Mucosa of descending colon (tissue), 3 donors: Measurements from ENCODE around the gene HCN2. TPM values are rescaled to one million over a fixed set of nuclear protein-coding genes. Genes with fewer than 3 reads are reported as not detected.
"Not testable (repeated sequence)": the region's sequence is repeated elsewhere in the genome, so short reads cannot be mapped to it uniquely, and the experiment has no call there.

Experiments
- ATAC-seq: fragments of 200-7000 bp; cut with Tn5 transposase; one replicate; pipeline ENCODE4 v1.9.1; 2020; ENCODE audit warnings: mild to moderate bottlenecking, moderate library complexity
- DNase-seq, 3 donors: peaks; one replicate each; pipeline ENCODE4 v3.0.0-alpha.2; 2020
- H3K36me3 ChIP-seq: fragments of 200-600 bp; one replicate; pipeline ENCODE4 v1.8.0; 2021; ENCODE audit warnings: low read depth, mild to moderate bottlenecking
- H3K4me1 ChIP-seq: fragments of 200-600 bp; one replicate; pipeline ENCODE4 v1.8.0; 2021; ENCODE audit warnings: low read depth, mild to moderate bottlenecking
- H3K4me3 ChIP-seq: fragments of 200-600 bp; one replicate; pipeline ENCODE4 v1.8.0; 2021; ENCODE audit warnings: mild to moderate bottlenecking
- H3K9me3 ChIP-seq: fragments of 200-600 bp; one replicate; pipeline ENCODE4 v1.8.0; 2021; ENCODE audit warnings: mild to moderate bottlenecking
- CTCF ChIP-seq: fragments of 200-600 bp; IDR thresholded peaks from one replicate; pipeline ENCODE4 v1.8.0; 2022; ENCODE audit warnings: antibody characterized with exemption, mild to moderate bottlenecking
- intact Hi-C, 2 donors: fragments of 100-400 bp; cut with DNase I in 1 of 2; cut with micrococcal nuclease in 1 of 2; formaldehyde crosslinking; loops; one replicate each; pipeline versions ENCODE4 v1.11.0 to v1.11.1; 2022; cut with DNase I, micrococcal nuclease
- total RNA-seq, 3 donors: library from RNA; stranded (reverse); fragmentation: NEBNext Ultra II Directional in 2 of 3; extraction: Animal tissue kit (Norgen Biotek cat#: 25700) in 2 of 3; gene quantifications; one replicate each; pipeline versions ENCODE4 v1.2.1 to v1.2.4, GENCODE V29; 2021 to 2023
- donor health status: DM: no; HTN: no; CAD: no; lungs with moderate emphysema.
- donor health status: DM: no; HTN: no; CAD: no.
- donor health status: DM: no; HTN: yes; CAD: no.

HCN2 gene
- total RNA-seq, 3 donors from 2014 or later: 0.12 to 0.89 (median 0.17) TPM

GRCh38 chr19:581399-582111, 8.1 kb upstream of the HCN2 start:
- DNase-seq (peak in 1 of 3 donors; percentile 20), ATAC-seq (no peak)
- no peak for TF ChIP-seq CTCF
- Histone ChIP-seq H3K4me1 (no peaks in the 10 kb centered on the region), H3K36me3 (peaks cover 12% of the 10 kb centered on the region), H3K4me3 (no peak overlapping the region), H3K9me3 (no peaks in the 10 kb centered on the region)
- intact Hi-C loops: loop anchor here in 1 of 2 donors (10.0 kb wide), 1 partner anchor 153 kb away; no protein-coding TSS in a partner anchor

- ATAC-seq: no peak
- no peaks in the 10 kb centered on the region for H3K4me1 ChIP-seq
- no peak overlapping the region for H3K4me3 ChIP-seq
- no peaks in the 10 kb centered on the region for H3K9me3 ChIP-seq
- DNase-seq: no peak
- peaks cover 12% of the 10 kb centered on the region for H3K36me3 ChIP-seq
- TF ChIP-seq CTCF: no peak
- intact Hi-C loops: loop anchor here in 1 of 2 donors (10.0 kb wide), 1 partner anchor 152 kb away; no protein-coding TSS in a partner anchor
Measured at GRCh38 chr19:582497-583197, 7.0 kb upstream of the HCN2 start.

GRCh38 chr19:583198-583967, 6.3 kb upstream of the HCN2 start:
- H3K9me3 ChIP-seq: no peaks in the 10 kb centered on the region

GRCh38 chr19:583968-584239, 5.8 kb upstream of the HCN2 start:
- H3K4me1 ChIP-seq: peaks cover 6% of the 10 kb centered on the region
- peak; percentile 7 for ATAC-seq
- no peaks in the 10 kb centered on the region for H3K9me3 ChIP-seq
- DNase-seq: no peak
- H3K4me3 ChIP-seq: no peak overlapping the region
- intact Hi-C loops: loop anchor here in 1 of 2 donors (10.0 kb wide), 1 partner anchor 151 kb away; no protein-coding TSS in a partner anchor
- no peak for TF ChIP-seq CTCF
- H3K36me3 ChIP-seq: peaks cover 12% of the 10 kb centered on the region

More at GRCh38 chr19:583198-583967, 6.3 kb upstream of the HCN2 start:
- no peak for ATAC-seq
- Histone ChIP-seq H3K4me3 (no peak overlapping the region), H3K36me3 (peaks cover 12% of the 10 kb centered on the region), H3K4me1 (peaks cover 4% of the 10 kb centered on the region)
- no peak for TF ChIP-seq CTCF
- DNase-seq: no peak
- intact Hi-C loops: loop anchor here in 1 of 2 donors (10.0 kb wide), 1 partner anchor 151 kb away; no protein-coding TSS in a partner anchor

GRCh38 chr19:584240-585001, 5.3 kb upstream of the HCN2 start:
- peaks cover 12% of the 10 kb centered on the region for H3K36me3 ChIP-seq
- H3K4me3 ChIP-seq: no peak overlapping the region
- H3K9me3 ChIP-seq: no peaks in the 10 kb centered on the region
- TF ChIP-seq CTCF: peak; percentile 77
- peak in 2 of 3 donors; percentile 46 to 68 for DNase-seq
- intact Hi-C loops: loop anchor here in 1 of 2 donors (10.0 kb wide), 1 partner anchor 150 kb away; no protein-coding TSS in a partner anchor
- peak; percentile 69 for ATAC-seq
- peaks cover 11% of the 10 kb centered on the region for H3K4me1 ChIP-seq

GRCh38 chr19:585146-585545, 4.5 kb upstream of the HCN2 start:
- not testable (repeated sequence) for H3K9me3 ChIP-seq, ATAC-seq, DNase-seq, H3K4me3 ChIP-seq
- Histone ChIP-seq H3K36me3 (peaks cover 11% of the 10 kb centered on the region), H3K4me1 (peaks cover 11% of the 10 kb centered on the region)
- intact Hi-C loops: loop anchor here in 1 of 2 donors (10.0 kb wide), 1 partner anchor 150 kb away; no protein-coding TSS in a partner anchor
